ENCODE data around the gene SMAD4.
"Not testable (repeated sequence)": the region's sequence is repeated elsewhere in the genome, so short reads cannot be mapped to it uniquely, and the experiment has no call there.

SMAD4 gene

GRCh38 chr18:51070545-51070944, 40.5 kb downstream of the SMAD4 start:
- no peak for DNase-seq (ENCODE audit: low read depth in 2 of 2)

- DNase-seq (ENCODE audit: low read depth in 2 of 2) = no peak
Observed at GRCh38 chr18:51072586-51073313, 42.7 kb downstream of the SMAD4 start.

- DNase-seq (ENCODE audit: low read depth in 2 of 2) = no peak
Observed at GRCh38 chr18:51074605-51075004, 44.6 kb downstream of the SMAD4 start.

GRCh38 chr18:51076503-51076902, 46.5 kb downstream of the SMAD4 start:
- DNase-seq (ENCODE audit: low read depth in 2 of 2) = no peak

- no peak for DNase-seq (ENCODE audit: low read depth in 2 of 2)
Observed at GRCh38 chr18:51077217-51077616, 47.2 kb downstream of the SMAD4 start.

GRCh38 chr18:51078026-51078425, 48.0 kb downstream of the SMAD4 start:
- DNase-seq (ENCODE audit: low read depth in 2 of 2) = no peak

GRCh38 chr18:51082571-51083267, 52.7 kb downstream of the SMAD4 start:
- DNase-seq (ENCODE audit: low read depth in 2 of 2) = no peak

GRCh38 chr18:51083398-51083797, 53.4 kb downstream of the SMAD4 start:
- no peak for DNase-seq (ENCODE audit: low read depth in 2 of 2)

GRCh38 chr18:51088410-51088809, 58.4 kb downstream of the SMAD4 start:
- DNase-seq (ENCODE audit: low read depth in 2 of 2) = no peak

- no peak for DNase-seq (ENCODE audit: low read depth in 2 of 2)
Observed at GRCh38 chr18:51089691-51090090, 59.7 kb downstream of the SMAD4 start.

- DNase-seq (ENCODE audit: low read depth in 2 of 2) = no peak
Observed at GRCh38 chr18:51091270-51091669, 61.3 kb downstream of the SMAD4 start.

GRCh38 chr18:51092117-51092516, 62.1 kb downstream of the SMAD4 start:
- DNase-seq (ENCODE audit: low read depth in 2 of 2) = no peak

- not testable (repeated sequence) for DNase-seq (ENCODE audit: low read depth in 2 of 2)
Observed at GRCh38 chr18:51092967-51093366, 63.0 kb downstream of the SMAD4 start.

- DNase-seq (ENCODE audit: low read depth in 2 of 2) = no peak
Observed at GRCh38 chr18:51097021-51097822, 67.2 kb downstream of the SMAD4 start.

GRCh38 chr18:51098082-51098481, 68.1 kb downstream of the SMAD4 start:
- no peak for DNase-seq (ENCODE audit: low read depth in 2 of 2)

GRCh38 chr18:51098513-51098912, 68.5 kb downstream of the SMAD4 start:
- no peak for DNase-seq (ENCODE audit: low read depth in 2 of 2)

- DNase-seq (ENCODE audit: low read depth in 2 of 2) = no peak
Observed at GRCh38 chr18:51100385-51101120, 70.5 kb downstream of the SMAD4 start.

- DNase-seq (ENCODE audit: low read depth in 2 of 2) = no peak
Observed at GRCh38 chr18:51107082-51107481, 77.1 kb downstream of the SMAD4 start.

- no peak for DNase-seq (ENCODE audit: low read depth in 2 of 2)
Observed at GRCh38 chr18:51107598-51108305, 77.7 kb downstream of the SMAD4 start.

GRCh38 chr18:51108330-51108729, 78.3 kb downstream of the SMAD4 start:
- DNase-seq (ENCODE audit: low read depth in 2 of 2) = no peak

Data from stimulated activated CD8-positive, alpha-beta memory T cell treated with anti-CD3 and anti-CD28 coated beads, Interleukin-15, amount 100 ng/mL, for 48 hours (primary cell).